Fibroblast of upper back skin (primary cell): ENCODE results near the gene LY6G5B.
A peak's percentile ranks its signal among the peaks of the same experiment; 100 is the strongest.
"Not testable (repeated sequence)": the region's sequence is repeated elsewhere in the genome, so short reads cannot be mapped to it uniquely, and the experiment has no call there.

Source experiments
- DNase-seq: peaks from one replicate; pipeline ENCODE4 v3.0.0-alpha.2; 2013

LY6G5B gene

DNA sequence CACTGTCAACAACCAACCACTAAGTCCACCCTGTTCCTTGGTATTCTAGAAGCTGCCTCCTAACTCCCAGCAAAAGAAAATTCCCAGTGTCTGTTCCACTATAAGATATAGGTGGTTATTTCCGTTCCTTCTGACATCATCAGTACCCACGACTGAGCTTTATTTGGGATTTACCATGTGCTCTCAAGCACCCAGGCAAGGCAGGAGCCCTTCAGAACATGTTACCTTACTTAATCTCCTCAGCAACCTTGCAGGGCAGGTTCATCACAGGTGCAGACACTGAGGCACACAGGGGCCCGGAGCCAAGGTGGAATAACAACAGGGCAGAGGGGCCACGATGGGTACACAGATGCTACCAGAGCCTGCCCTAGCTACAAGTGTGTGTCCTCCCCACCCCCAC is 22.6 kb downstream of the LY6G5B start:
- no peak for DNase-seq

DNA sequence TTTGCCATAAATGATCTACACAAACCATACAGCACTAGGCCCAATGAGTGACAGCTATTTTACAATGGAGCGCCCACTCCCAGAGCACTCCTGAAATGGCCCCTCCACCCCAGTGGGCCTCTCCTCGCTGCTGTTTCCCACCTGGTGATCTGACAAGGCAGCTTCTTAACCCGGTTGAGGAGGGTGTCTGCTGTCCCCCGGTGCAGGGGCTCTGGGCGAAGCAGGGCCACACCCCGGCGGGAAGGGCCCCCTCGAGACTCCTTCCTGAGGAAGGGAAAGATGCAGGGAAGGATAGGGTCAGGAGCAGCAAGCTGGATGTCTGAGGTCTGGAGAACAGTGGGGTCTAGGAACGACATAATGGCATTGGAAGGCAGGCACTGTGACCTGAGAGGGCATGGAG is 23.1 kb downstream of the LY6G5B start:
- DNase-seq, result no peak

DNA sequence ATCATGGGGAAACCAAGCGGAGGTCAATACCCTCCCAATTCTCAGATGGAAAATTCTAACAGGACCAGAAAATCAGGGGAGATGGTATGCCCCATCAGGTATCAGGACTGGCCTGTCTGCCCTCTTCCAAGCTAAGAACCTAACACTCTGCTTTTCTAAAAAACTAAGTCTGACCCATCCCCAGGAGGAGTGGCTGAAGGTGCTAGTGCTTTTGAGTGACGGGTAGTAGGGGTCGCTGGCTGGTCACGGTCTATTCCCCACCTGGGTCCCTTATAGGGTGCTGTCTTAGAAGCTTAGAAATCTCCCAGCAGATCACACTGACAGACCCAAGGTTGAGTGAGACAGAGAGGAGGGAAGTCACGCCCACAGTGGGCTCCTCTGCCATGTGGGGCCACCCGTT is 23.8 kb downstream of the LY6G5B start:
- no peak for DNase-seq

DNA sequence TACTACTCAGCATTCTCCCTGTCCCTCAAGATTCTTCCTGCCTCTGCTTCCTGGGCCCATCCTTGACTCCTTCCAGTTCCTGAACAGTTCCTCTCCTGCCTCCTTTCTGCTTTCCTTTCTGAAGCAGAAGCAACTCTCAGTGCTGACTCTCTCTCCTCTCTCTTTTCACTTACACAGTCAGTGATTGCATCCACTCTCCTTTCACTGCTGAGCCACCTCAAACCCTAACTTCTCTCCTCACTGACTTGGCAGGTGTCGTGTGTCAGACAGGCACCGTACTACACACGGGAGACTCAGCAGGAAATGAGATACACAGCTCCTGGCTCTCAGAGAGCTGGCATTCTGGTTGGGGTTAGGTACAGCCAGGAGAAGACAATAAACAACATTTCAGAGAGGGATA is 27.8 kb downstream of the LY6G5B start:
- no peak for DNase-seq

DNA sequence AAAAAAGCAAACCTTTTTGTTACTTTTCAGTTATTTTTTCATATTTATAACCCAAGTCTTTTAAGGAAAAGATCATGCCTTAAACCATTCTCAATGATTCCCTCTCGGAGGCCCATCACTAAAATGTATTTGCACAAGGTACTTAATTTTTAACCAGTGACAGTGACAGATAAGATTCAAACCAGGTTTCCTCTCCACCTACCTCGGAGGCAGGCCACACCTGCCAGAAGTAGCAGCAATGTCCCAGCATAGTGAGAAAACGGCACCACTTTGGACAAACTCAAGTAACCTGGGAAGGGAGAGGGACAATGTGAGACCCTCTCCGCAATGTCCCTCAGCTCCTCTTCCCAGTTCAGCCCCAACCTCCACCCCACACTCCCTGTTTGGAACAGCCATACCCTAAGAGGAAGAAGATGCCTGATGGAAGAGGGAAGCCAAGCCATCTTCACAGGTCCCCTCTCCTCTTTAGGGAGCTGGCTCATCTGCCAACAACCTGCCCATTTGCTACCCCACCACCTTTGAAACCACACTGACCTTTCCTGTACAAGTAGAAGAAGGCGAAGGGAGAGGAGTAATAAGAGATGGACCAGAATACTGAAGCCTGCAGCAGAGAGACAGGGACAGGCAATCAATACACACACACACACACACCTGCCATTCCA is 31.1 kb downstream of the LY6G5B start:
- no peak for DNase-seq

DNA sequence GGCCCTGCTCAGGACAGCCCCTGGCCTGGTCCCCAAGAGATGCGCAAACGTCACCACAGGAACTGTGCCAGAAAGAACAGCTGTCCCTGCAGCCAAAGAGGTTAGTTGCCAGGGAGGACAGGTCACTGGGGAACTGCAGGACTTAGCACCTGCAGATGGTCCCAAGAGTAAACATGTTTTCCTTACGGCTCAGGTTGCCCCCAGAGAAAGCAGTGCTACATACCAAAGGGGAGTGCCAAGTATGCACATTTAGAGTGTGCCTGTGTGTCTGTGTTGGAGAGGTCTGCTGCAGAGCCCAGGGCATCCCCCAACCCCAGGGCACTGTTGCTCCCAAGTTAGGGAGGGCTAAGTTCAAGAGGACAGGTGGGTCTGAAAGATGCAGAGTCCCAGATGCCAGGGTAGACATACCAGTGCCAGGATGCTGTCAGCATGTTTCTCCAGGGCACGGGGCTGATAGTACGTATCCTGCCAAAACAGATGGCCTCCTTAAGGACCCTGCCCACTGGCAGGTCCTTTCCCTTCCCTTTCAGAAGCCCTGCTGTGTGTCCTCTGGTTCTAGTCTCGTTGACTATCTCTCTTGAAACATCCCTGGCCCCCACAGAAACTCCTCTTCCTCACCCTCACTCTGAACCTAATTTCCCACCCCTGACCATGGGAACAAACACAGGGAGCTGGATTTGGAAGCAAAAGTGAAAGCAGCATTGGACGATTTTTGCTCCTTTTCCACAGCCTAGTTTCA is 32.1 kb downstream of the LY6G5B start:
- DNase-seq, result no peak

DNA sequence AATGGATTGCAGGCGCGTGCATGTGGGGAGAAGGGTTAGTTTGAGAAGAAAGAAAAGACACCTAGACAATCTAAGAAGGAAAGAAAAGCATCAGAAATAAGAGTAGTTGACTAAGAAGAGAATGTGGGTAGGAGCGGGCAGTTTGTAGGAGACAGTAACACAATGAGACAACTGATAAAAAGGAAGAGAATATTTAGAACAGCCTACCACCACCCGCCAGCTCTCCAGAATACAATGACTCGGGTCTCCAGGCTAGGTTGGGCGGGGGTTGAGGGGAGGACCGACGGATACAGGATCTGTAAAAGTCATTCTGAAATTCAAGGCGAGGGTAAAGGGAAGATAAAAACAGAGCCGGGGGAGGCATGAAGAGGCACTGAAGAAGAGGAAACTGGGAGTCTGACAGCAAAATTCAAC is 32.6 kb downstream of the LY6G5B start:
- no peak for DNase-seq

DNA sequence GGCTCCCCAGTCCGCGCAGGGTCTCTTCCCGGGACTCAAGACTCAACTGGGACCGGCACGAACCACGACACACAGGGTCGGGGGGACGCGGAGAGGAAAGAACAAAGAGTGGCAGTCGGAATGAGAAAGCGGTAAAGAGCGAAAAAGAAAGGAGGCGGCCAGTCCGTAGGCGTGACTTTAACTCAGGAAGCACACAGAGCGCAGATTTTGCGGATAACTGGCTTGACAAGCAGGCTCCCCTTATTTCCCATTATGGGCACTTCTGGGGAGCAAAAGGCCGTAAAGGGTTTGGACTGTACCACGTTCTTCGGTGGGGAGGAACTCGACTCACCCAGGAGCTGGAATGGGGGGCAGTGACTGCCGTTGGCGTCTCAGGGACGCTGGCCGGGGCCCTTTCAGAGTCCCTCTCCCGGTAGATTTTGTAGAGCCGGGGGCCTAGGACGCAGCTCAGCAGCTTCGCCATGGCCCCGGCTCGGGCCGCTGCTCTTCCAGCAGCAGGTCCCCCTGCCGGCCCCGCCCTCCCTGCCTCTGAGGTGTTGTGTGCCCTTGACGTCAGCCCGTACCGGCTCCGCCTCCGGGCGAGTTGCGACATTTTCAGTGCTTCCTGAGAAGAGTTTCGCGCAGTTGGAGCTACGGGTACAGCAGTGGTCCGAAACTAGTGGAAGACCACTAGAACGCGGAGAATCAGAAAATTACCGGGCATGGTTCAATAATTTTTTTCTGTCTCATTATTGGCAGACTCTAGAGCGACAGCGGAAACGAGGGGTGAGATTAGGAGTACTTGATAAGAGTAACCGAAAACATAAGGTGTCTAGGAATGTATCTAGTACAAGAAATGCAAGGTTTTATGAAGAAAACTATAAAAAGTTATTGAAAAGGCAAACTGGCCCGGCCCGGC is 33.3 kb downstream of the LY6G5B start, which contains the start of gene ABHD16A:
TSS of gene ABHD16A (minus strand) at position 506 of the 898 bp plus-strand sequence. CDS start at position 463, 43 bp downstream.
- peak; percentile 98 for DNase-seq

DNA sequence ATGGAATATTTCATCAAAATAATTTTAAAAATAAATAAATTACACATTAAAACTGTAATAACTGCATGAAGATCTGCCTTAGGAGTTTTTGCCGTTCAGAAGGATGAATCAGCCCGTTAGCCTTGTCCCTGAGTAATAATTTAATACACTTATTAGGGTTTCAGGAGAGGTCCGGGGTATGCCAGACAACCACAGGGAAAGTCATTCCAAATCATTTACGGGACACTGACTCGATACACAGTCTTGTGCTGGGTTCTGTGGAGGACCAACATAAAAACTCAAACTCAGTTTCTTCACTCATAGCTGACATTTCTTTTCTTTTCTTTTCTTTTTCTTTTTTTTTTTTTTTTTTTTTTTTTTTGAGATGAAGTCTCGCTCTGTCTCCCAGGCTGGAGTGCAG is 36.2 kb downstream of the LY6G5B start:
- DNase-seq, result no peak

DNA sequence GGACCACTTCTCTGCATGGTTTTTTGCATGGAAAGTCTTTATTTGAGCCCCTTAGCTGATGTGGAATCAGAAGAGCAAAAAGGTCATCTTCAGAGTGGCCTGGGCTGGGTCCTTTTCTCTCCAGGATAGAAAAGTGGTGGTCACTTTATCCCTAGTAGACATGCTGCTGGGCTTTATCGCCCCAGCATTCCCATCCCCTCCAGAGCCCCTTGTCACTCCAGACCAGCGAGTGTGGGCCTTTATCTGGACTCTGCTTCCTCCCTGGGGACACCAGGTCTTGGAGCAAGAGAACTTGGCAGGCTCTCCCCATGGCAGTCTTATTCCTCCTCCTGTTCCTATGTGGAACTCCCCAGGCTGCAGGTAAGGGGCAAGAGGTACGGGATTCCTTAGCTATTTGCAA is 36.8 kb downstream of the LY6G5B start, which contains the start of gene LY6G6F:
TSS of gene LY6G6F (plus strand) at position 268 of the 400 bp plus-strand sequence. CDS start at position 309, 41 bp downstream.
- DNase-seq, result no peak

DNA sequence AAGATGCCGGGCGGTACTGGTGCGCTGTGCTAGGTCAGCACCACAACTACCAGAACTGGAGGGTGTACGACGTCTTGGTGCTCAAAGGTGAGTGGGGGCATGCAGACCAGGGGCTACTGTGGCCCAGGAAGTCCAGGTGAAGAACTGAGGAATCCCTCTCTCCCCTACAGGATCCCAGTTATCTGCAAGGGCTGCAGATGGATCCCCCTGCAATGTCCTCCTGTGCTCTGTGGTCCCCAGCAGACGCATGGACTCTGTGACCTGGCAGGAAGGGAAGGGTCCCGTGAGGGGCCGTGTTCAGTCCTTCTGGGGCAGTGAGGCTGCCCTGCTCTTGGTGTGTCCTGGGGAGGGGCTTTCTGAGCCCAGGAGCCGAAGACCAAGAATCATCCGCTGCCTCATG is 37.9 kb downstream of the LY6G5B start:
- no peak for DNase-seq

DNA sequence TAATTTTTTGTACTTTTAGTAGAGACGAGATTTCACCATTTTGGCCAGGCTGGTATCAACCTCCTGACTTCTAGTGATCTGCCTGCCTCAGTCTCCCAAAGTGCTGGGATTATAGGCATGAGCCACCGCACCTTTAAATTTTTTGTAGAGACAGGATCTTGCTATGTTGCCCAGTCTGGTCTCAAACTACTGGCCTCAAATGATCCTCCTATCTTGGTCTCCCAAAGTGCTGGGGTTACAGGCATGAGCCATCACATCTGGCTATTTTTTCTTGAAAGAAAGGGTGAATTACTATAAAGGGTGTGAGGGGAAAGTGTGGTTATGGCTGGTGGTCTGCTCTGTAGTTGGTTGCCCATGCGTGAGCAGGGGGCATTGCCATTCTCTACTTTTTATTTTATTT is 38.4 kb downstream of the LY6G5B start:
- no peak for DNase-seq

DNA sequence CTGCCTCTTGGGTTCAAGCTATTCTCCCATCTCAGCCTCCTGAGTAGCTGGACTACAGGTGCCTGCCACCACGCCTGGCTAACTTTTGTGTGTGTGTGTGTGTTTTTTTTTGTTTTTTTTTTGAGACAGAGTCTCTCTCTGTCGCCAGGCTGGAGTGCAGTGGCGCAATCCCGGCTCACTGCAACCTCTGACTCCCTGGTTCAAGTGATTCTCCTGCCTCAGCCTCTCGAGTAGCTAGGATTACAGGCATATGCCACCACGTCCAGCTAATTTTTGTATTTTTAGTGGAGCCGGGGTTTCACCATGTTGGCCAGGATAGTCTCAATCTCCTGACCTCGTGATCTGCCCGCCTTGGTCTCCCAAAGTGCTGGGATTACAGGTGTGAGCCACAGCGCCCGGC is 39.4 kb downstream of the LY6G5B start:
- not testable (repeated sequence) for DNase-seq

DNA sequence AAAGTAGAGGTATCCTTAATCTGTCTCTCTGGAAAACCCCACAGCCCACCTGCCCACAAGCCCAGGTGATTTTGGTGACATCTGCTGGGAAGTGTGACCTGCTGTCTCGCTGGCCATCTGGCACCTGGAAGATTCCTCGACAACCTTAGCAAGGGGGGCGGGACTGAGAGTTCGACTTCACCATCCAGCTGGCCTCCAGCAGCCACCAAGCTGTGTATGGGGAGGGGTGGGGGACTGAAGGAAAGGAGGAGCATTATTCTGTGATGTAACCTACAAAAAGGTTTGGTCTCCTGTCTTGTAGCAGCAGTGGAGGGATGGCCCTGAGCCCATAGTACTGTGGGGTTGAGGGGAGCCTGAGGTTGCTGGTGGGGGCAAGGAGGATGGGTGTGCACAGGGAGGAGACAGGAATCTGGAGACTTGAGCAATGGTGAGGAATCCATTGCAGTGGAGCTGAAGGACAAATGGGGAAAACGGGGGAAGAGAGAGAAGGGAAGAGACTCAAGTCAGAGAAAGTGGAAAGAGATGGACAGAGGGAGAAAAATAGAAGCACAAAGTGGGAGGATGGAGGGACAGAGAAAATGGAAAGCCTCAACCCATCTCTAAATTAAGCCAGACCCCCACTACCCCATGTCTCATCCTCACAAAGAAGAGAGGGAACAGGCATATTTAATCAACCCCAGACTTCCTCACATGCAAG is 40.9 kb downstream of the LY6G5B start:
- DNase-seq, result no peak

DNA sequence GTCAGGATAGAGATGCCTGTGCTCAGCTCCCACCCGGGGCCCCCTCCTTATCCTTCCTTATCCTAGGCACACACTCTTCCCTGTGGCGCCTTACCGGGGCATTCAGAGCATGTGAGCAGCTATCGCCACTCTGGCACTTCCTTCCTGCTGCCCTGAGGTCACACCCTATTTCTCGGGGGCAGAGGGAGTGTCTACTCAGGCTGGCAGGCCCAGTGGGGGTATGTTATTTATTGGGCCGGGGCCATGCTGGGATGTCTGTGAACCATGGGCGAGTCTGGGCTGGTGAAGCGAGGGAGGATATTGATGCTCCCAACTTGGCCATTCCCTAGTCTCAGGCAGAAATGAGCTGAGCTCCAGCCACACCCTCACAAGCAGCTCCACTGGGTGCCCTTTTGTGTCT is 41.5 kb downstream of the LY6G5B start:
- DNase-seq, result no peak

DNA sequence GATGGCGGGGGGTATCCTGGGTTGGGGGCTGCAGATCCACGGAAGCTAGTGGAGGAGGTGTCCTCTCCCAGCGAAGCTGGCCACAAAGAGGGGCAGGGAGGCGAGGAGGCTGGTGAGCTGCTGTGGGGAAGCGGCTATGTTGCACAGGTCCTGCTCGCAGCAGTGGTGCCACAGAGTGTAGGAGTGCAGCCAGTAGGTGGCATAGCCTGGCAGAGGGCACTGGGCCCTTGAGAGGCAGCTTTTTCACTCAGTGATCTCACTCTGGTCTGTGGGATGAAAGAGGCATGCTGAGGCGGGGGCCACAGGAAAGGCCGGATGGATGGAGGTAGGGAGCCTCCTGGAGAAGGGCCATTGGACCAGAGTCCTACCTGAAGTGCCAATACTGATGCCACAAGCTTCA is 42.5 kb downstream of the LY6G5B start:
- DNase-seq, result no peak

DNA sequence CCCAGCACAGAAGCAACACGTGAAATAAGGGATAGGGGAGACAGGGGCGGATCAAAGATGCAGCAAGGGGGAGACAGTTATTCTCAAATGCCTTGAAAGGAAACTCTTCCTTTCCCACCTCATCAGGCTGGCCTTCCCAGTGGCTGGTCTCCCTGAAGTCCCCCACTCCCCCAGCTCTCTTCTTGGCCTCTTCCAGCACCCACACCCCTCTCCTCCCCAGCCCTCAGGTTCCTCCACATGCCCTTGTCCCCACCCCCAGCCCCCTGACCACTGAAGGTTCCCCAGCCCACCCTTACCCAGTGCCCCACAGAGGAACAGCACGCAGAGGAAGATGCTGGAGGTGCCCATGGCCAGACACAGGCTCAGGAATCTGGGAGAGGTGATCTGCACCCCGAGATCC is 43.7 kb downstream of the LY6G5B start:
- DNase-seq, result no peak

DNA sequence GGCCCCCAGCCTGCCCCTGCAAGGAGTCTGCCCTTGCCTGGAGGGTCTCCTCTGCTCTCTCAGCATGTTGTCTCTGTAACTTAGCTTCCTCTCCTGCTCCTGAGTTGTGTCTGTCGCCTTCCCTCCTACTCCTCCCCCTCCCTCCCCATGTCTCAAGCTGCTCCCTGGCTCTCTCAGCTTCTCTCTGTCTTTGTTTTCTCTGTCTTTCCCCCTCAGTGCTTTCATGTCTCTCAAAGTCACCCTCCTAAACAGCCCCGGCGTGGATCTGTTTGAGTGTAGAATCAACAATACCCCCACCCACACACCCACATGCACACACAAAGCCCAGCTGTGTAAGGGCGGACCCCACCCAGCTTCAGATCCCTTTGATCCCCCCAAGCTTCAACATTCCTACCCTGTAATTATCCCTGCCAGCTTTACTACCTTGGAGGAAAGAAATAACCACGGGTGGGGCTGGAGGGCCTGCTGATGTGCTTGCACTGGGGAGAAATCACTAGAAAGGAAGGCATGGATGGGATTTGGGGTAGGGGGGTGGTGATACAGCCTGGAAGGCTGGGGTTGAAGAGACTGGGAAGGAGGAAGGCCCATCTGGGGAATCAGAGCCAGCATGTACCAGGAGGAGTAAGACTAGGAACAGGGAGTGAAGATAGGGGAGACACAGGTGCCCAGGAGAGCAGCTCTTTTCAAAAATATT is 44.4 kb downstream of the LY6G5B start:
- DNase-seq, result no peak

DNA sequence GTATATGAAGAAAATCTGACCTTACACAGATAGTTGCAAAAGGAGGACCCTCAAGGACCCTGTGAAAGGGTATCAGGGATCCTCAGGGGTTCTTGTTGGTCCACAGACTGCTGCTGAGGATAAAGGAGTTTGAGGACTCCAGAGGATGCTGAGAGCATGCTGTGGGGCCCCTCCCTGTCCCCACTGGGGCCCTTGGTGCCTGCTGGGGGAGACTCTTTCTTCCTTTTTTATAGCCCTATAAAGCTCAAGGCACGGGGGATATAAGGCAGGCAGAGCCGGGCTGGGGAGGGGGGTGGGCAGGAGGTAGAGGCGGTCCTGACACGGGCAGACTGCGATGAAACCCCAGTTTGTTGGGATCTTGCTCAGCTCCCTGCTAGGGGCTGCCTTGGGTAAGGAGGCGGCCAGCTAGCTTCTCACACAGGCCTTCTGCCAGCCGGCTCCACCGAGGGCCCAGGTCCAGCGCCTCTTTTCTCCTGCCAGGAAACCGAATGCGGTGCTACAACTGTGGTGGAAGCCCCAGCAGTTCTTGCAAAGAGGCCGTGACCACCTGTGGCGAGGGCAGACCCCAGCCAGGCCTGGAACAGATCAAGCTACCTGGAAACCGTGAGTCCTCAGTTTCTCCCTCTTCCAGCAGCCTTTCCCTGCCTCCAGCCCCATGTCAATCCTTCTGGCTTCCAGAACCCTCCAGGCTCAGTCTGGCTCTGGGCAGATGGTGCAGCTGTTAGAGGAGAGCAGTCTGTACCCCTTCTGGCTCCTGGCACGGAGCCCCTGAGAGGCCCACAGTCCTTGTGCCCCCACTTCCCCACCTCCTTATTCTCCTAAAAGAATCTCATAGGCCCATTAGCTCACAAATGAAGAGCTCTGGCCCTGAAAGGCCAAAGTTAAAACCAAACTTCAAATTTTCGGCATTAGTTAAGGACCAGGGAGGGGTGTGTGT is 45.5 kb downstream of the LY6G5B start, which contains the start of gene LY6G6D:
TSS of gene LY6G6D (plus strand) at position 327 of the 937 bp plus-strand sequence. CDS start at position 335, 8 bp downstream.
- DNase-seq, result no peak

DNA sequence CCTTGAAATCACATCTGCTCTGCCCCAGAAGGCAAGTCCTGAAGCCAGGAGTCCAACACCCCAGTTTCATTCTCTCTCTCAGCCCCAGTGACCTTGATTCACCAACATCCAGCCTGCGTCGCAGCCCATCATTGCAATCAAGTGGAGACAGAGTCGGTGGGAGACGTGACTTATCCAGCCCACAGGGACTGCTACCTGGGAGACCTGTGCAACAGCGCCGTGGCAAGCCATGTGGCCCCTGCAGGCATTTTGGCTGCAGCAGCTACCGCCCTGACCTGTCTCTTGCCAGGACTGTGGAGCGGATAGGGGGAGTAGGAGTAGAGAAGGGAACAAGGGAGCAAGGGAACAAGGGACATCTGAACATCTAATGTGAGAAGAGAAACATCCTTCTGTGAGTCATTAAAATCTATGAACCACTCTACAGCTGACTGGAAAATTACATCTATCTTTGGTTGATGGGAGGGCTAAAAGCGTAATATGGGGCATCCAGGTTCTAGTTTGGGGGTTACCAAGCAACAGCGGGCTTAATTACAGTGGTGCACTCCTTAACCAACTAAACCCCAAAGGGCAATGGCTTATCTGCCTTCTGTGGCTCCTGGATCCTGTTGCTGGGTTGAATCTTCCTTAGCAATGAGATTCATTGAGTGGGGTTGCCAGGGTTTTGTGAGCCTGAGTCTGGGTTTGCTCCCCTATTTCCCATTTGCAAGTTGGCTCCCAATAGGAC is 47.9 kb downstream of the LY6G5B start:
- DNase-seq, result no peak
